H1 (cell line): ENCODE measurements around the gene CST11.

Experiments
- ASH2L ChIP-seq: fragments of 200-600, 300-600 bp; sonication (generic); IDR thresholded peaks from one replicate; pipeline ENCODE4 v1.7.1; 2017; ENCODE audit warnings: low read length
- CTCF ChIP-seq, 3 experiments: IDR thresholded peaks; 1 replicate in 2 of 3; 2 replicates in 1 of 3; pipeline versions ENCODE4 v1.5.1 to v1.6.1; 2011; ENCODE audit warnings: low read length in 3 of 3, mild to moderate bottlenecking in 3 of 3, inconsistent platforms in 2 of 3, low read depth in 1 of 3, moderate library complexity in 1 of 3; ENCODE audit not compliant: insufficient read depth in 1 of 3; ENCODE audit errors: control extremely low read depth in 1 of 3
- EP300 ChIP-seq, 2 experiments: IDR thresholded peaks; 1 replicate in 1 of 2; 2 replicates in 1 of 2; pipeline ENCODE4 v1.6.1; 2011 to 2012; ENCODE audit warnings: low read depth in 2 of 2, low read length in 2 of 2, mild to moderate bottlenecking in 2 of 2, borderline replicate concordance in 1 of 2, inconsistent platforms in 1 of 2, moderate library complexity in 1 of 2
- GABPA ChIP-seq: IDR thresholded peaks from 2 replicates; pipeline ENCODE4 v1.6.1; 2011; ENCODE audit warnings: mild to moderate bottlenecking, low read length, moderate library complexity, borderline replicate concordance; ENCODE audit not compliant: insufficient read depth
- JUND ChIP-seq: IDR thresholded peaks from 2 replicates; pipeline ENCODE4 v1.6.1; 2011; ENCODE audit warnings: mild to moderate bottlenecking, improper control_type of control experiment, low read length
- MAX ChIP-seq: IDR thresholded peaks from 2 replicates; pipeline ENCODE4 v1.6.1; 2012; ENCODE audit warnings: inconsistent platforms
- POLR2A ChIP-seq, 2 experiments: IDR thresholded peaks; 1 replicate in 1 of 2; 2 replicates in 1 of 2; pipeline ENCODE4 v1.6.1; 2011; ENCODE audit warnings: low read depth in 2 of 2, low read length in 2 of 2, mild to moderate bottlenecking in 2 of 2; ENCODE audit errors: control extremely low read depth in 1 of 2
- POU5F1 ChIP-seq: IDR thresholded peaks from 2 replicates; pipeline ENCODE4 v1.6.1; 2011; ENCODE audit warnings: low read depth, mild to moderate bottlenecking, low read length, moderate library complexity
- RAD21 ChIP-seq, 2 experiments: IDR thresholded peaks in 1 of 2; conservative IDR thresholded peaks in 1 of 2; 2 replicates each; pipeline ENCODE4 v1.6.1; 2011; ENCODE audit warnings: low read depth in 2 of 2, low read length in 2 of 2, improper control_type of control experiment in 1 of 2, inconsistent platforms in 1 of 2, mild to moderate bottlenecking in 1 of 2, moderate library complexity in 1 of 2
- RFX5 ChIP-seq: IDR thresholded peaks from 2 replicates; pipeline ENCODE4 v1.6.1; 2011; ENCODE audit warnings: low read depth, low read length, improper control_type of control experiment, borderline replicate concordance
- SP2 ChIP-seq: IDR thresholded peaks from 2 replicates; pipeline ENCODE4 v1.6.1; 2012; ENCODE audit warnings: mild to moderate bottlenecking, low read length, inconsistent platforms

GRCh38 chr20:23438661-23439060, 14.0 kb downstream of the CST11 start:
- TF ChIP-seq GABPA, result no peak
- TF ChIP-seq EP300 (IDR thresholded peaks at IDR 0.05; ENCODE audit: borderline replicate concordance in 1 of 2, low read depth in 2 of 2, low read length in 2 of 2), result no peak
- no peak for TF ChIP-seq RAD21 (IDR thresholded peaks at IDR 0.05 in 1 of 2, conservative IDR thresholded peaks at IDR 0.05 in 1 of 2; ENCODE audit: low read depth in 2 of 2, low read length in 2 of 2)
- no peak for TF ChIP-seq ASH2L
- TF ChIP-seq POU5F1, result no peak
- TF ChIP-seq MAX, result no peak
- no peak for TF ChIP-seq JUND
- TF ChIP-seq CTCF (IDR thresholded peaks at IDR 0.05; ENCODE audit: control extremely low read depth in 1 of 3, insufficient read depth in 1 of 3, low read depth in 1 of 3, low read length in 3 of 3), result no peak
- TF ChIP-seq POLR2A (IDR thresholded peaks at IDR 0.05; ENCODE audit: control extremely low read depth in 1 of 2, low read depth in 2 of 2, low read length in 2 of 2), result no peak
- TF ChIP-seq RFX5, result no peak
- TF ChIP-seq SP2, result no peak
